ENCODE results near the gene KDR.

DNA sequence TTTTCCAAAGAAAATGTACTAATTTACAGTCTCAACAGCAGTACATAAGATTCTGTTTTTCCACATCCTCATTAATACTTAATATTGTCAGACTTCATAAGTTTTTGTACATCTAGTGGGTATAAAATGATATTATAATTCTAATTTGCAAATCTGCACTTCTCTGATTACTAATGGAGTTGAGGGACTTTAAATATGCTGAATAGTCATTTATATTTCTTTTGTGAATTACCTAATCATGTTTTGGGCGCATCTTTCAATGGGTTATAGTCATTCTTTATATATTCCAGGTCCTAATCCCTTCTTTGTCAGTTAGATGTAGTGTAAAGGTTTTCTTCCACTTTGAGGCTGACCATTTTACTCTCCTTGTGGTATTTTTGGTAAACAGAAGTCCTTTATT is 96.1 kb downstream of the KDR start:
- TF ChIP-seq POLR2AphosphoS5 (IDR thresholded peaks at IDR 0.05) (no peak), EZH2 (IDR thresholded peaks at IDR 0.05; ENCODE audit: borderline replicate concordance, insufficient read depth, low read length, poor library complexity, severe bottlenecking) (no peak), TAF1 (IDR thresholded peaks at IDR 0.05; ENCODE audit: low read depth) (no peak), EP300 (conservative IDR thresholded peaks at IDR 0.05; ENCODE audit: poor library complexity, severe bottlenecking) (no peak)
- TF ChIP-seq, protein P1, sequence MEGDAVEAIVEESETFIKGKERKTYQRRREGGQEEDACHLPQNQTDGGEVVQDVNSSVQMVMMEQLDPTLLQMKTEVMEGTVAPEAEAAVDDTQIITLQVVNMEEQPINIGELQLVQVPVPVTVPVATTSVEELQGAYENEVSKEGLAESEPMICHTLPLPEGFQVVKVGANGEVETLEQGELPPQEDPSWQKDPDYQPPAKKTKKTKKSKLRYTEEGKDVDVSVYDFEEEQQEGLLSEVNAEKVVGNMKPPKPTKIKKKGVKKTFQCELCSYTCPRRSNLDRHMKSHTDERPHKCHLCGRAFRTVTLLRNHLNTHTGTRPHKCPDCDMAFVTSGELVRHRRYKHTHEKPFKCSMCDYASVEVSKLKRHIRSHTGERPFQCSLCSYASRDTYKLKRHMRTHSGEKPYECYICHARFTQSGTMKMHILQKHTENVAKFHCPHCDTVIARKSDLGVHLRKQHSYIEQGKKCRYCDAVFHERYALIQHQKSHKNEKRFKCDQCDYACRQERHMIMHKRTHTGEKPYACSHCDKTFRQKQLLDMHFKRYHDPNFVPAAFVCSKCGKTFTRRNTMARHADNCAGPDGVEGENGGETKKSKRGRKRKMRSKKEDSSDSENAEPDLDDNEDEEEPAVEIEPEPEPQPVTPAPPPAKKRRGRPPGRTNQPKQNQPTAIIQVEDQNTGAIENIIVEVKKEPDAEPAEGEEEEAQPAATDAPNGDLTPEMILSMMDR (IDR thresholded peaks at IDR 0.05; ENCODE audit: poor library complexity, severe bottlenecking) = no peak

All from neural cell (in vitro differentiated cells).